LoVo (cell line): ENCODE results near the gene GRIN2D.

Source experiments
- DNase-seq: peaks from one replicate; pipeline ENCODE4 v3.0.0-alpha.2; 2016; ENCODE audit warnings: low spot score

The GRIN2D gene

GRCh38 chr19:48398102-48398374 lies 4.6 kb downstream of the GRIN2D start:
- DNase-seq, result no peak

DNA sequence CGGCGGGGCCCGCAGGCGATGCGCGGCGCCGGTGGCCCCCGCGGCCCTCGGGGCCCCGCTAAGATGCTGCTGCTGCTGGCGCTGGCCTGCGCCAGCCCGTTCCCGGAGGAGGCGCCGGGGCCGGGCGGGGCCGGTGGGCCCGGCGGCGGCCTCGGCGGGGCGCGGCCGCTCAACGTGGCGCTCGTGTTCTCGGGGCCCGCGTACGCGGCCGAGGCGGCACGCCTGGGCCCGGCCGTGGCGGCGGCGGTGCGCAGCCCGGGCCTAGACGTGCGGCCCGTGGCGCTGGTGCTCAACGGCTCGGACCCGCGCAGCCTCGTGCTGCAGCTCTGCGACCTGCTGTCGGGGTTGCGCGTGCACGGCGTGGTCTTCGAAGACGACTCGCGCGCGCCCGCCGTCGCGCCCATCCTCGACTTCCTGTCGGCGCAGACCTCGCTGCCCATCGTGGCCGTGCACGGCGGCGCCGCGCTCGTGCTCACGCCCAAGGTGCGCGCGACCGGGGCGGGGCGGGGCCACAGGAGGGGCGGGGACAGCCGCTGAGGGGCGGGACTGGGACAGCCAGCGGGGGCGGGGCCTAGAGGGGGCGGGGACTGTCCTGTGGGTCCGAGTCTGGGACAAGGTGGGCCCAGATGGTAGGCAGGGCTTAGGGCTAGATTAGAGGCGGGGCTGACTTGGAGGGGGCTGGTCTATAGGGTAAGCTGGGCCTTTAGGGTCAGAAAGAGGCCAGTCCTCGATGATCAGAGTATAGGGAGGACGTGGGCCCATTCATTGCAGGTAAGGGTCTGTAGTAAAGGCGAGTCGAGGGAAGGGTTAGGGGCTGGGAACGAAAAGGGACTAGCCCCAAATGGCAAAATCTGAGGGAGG lies 5.1 kb downstream of the GRIN2D start:
- DNase-seq, result peak; percentile 95

- DNase-seq, result peak; percentile 6
Observed at GRCh38 chr19:48400018-48400742, 6.7 kb downstream of the GRIN2D start.

DNA sequence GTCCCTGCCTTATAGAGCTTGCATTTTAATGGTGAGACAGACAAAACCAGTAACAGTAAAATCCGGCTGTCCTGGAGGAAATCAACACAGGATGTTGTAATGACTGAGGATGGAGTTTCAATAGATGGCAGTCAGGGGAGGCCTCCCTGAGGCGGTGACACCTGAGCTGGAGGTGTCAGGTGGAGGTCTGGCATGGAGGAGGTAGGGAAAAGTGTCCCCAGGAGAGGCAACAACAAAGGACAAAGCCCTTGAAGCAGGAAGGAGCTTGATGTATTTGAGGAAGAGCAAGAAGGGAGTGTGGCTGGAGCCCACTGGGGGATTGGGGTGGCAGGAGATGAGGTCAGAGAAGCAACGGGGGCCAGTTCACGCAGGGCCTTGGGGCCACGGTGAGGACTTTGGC lies 7.8 kb downstream of the GRIN2D start:
- no peak for DNase-seq

DNA sequence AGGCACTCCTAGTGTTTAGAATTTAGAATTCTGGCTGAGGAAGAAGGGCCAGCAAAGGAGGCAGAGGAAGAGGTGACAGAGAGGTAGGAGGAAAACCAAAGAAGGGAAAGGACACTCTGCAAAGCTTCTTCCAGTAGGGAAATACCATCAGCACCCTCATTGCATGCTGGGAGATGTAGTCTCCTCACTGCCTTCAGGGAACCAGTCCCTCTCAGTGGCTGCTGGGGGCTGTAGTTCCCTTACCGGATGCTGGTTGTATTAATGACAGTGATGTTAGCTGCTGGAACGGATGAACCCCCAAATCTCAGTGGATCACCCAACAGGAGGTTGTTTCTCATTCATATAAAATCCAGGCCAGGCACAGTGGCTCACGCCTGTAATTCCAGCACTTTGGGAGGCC lies 10.1 kb downstream of the GRIN2D start:
- DNase-seq, result no peak

- no peak for DNase-seq
Observed at GRCh38 chr19:48405010-48405659, 11.7 kb downstream of the GRIN2D start.

DNA sequence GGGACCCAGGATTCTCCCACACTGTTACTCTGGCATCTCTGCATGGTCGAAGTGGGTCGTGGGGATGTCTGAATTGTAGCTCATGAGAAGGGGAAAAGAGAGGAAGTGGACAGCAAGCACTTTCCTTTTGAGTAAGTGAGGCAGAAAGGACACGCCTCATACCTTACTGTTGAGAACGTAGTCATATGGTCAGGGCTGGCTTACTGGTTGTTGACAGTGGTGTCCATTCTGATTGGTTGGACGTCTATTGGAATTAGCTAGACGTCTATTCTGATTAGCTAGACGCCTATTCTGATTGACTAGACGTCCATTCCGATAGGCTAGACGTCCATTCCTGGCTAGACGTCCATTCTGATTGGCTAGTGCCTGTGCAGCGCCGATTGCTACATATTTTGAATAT lies 12.4 kb downstream of the GRIN2D start:
- DNase-seq, result peak; percentile 7

DNA sequence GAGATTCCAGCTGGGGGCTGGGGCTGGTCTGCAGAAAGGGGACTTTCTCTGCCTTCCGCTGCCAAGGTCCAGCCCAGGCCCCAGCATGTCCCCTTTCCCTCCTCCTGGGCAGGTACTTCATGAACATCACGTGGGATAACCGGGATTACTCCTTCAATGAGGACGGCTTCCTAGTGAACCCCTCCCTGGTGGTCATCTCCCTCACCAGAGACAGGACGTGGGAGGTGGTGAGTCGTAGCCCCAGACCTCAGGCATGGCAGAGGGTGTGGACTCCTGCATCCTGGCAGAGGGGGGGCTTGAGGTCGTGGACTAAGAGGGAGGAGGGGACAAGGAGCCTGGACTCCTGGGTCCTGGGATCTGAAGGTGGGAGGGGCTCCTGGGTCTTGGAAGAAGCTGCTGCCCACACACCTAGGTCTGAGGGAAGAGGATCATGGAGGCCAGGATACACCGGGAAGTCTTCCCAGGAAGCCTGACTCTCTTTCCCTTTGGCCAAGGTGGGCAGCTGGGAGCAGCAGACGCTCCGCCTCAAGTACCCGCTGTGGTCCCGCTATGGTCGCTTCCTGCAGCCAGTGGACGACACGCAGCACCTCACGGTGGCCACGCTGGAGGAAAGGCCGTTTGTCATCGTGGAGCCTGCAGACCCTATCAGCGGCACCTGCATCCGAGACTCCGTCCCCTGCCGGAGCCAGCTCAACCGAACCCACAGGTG lies 20.6 kb downstream of the GRIN2D start:
- no peak for DNase-seq

DNA sequence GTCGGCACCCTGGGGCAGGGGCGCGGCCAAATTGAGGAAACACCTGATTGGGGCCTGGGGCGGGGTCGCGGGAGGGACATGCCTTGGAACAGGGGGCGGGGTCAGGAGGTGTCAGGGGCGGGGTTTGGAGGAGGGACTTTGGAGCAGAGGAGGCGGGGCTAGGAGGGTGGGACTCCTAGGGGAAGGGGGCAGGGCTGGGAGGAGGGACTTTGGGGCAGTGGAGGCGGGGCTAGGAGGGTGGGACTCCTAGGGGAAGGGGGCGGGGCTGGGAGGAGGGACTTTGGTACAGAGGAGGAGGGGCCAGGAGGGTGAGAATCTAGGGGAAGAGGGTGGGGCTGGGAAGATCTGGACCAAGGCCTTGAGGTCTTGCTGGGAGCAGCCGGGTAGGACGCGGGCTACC lies 21.9 kb downstream of the GRIN2D start:
- DNase-seq, result peak; percentile 29

- no peak for DNase-seq
Observed at GRCh38 chr19:48415806-48416221, 22.3 kb downstream of the GRIN2D start.

- no peak for DNase-seq
Observed at GRCh38 chr19:48417421-48417820, 24.0 kb downstream of the GRIN2D start.

DNA sequence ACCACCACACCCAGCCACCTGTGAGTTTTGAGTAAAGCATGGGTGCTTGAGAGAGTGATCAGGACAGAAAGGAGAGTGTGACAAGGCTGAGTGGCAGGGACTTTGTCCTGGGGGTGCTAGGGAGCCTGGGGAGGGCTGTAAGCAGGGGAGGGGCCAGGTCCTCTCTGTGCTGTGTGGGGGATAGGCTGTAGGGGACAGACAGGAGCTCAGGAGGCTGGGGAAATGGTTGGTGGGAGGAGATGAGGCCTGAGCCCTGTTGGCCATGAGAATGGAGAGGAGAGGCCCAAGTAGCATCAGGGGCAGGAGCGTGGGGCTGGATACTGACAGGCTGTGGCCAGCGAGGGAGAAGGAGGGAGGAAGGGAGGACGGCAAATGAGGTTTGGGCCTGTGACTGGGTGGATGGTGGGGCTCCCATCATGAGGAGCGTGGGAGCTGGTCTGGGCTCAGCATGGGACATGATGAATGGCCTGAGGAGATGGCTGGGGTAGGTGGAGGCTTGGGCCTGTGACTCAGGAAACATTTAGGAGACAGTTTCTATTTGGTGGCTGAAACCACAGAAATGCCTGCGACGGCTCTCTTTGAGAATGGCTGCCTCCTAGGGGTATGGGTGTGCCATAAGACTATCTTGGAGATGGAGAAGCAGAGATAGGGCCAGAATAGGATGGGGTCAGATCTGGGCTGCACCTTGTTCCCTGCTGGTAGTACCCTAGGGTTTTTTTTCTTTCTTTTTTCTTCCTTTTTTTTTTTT lies 25.0 kb downstream of the GRIN2D start:
- no peak for DNase-seq

DNA sequence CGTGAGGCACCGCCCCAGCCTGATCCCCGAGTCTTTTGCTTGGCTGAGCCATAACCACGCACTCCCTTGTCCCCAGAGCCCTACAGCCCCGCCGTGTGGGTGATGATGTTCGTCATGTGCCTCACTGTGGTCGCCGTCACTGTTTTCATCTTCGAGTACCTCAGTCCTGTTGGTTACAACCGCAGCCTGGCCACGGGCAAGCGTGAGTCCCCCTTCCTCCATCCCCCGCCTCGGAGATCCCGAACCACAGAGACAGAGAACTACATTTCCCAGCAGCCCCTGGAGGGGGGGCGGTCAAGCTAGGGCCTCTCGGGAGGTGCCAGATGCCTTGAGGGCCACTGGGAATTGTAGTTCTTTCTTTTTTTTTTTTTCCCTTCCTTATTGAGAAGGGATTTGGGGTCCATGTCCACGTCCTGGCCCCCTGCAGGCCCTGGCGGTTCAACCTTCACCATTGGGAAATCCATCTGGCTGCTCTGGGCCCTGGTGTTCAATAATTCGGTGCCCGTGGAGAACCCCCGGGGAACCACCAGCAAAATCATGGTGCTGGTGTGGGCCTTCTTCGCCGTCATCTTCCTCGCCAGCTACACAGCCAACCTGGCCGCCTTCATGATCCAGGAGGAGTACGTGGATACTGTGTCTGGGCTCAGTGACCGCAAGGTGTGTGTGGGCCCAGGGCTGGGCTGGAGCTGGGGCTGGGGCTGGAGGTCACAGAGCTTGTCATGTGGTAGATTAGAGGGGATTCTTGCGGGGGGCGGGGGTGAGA lies 25.9 kb downstream of the GRIN2D start:
- DNase-seq, result no peak

GRCh38 chr19:48421548-48421947 lies 28.1 kb downstream of the GRIN2D start:
- DNase-seq, result no peak

DNA sequence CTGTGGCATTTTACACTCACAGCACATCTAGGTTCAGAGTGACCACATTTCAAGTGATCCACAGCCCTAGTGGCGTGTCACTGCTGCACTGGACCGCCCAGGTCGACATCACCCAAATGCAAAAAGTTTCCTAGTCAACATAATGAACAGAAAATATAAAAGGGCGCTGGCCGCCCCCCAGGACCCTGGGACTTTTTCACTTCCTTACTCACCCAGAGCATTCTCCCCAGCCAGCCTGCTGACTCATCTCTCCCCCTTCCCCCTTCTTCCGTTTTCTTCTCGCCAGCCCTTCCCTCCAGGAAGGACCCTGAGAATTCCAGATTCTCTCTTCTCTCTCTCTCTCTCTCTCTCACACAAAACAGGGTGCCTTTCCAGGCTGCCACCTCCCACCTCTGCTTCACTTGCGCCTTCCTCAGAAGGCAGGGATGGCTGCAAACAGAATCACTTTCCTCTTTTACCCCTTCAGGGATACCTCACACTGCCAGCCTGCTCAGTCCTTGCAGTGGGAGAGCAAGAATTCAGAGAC lies 31.3 kb downstream of the GRIN2D start:
- no peak for DNase-seq

DNA sequence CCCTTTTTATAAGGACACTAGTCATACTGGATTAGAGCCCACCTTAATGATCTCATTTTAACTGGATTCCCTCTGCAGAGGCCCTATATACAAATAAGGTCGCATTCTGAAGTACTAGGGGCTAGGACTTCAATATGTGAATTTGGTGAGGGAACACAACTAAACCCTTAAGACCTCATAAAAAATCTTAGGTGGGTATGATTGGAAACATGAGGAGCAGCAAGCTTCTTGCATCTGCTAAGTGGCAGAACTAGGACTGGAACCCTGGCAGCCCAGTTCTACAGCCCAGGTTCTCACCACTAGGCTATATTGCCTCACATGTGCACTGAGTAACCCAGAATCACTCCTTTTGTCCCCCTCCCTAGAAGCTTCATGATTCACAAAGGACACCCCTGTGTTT lies 35.2 kb downstream of the GRIN2D start:
- no peak for DNase-seq

DNA sequence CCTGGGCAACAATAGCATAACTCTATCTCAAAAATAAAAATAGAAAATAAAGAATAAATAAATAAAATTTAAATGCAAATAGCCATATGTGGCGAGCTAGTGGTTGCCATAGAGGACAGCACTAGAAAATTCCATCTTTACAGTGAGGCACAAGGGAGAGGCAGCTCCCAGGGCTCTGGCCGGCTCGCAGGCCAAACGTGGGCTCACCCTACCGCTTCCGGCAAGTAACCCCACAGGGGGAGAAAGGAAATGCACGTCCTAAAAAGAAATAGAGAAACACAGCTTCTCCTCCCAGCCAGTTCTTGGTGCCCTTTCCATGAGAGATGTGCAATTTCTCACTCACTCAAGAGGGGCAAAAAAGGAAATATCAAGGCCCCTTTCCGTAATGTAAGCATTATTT lies 39.9 kb downstream of the GRIN2D start:
- DNase-seq, result no peak

DNA sequence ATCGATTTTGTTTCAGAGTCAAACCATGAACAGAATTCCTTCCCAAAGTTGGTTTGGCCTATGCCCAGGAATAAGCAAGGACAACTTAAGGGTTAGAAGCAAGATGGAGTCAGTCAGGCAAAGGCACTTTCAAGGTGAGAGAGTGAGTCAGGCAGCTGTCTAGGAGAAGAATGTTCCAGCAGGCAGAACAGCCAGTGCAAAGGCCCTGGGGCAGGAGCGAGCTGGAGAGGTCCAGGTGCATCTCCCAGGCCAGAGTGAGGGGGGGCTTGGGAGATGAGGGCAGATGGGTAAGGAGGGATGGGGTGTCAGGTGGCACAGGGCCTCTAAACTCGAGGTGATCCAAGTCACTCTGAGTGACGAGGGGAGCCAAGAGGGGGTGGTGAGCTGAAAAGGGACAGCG lies 43.1 kb downstream of the GRIN2D start:
- no peak for DNase-seq

- no peak for DNase-seq
Observed at GRCh38 chr19:48441360-48442050, 48.0 kb downstream of the GRIN2D start.
